H1 (cell line): ENCODE measurements around the gene PAQR5. TPM values are rescaled to one million over a fixed set of nuclear protein-coding genes. Genes with fewer than 3 reads are reported as not detected.

Experiments used
- CTCF ChIA-PET: fragments of 300-600 bp; sonication (Branson Sonifier 250); formaldehyde crosslinking; loops from one replicate; lab custom pipeline; 2021; ENCODE audit not compliant: partially characterized antibody; lab: Charles Lee
- POLR2A ChIA-PET: fragments of 300-600 bp; sonication (Branson Sonifier 250); formaldehyde crosslinking; loops from one replicate; lab custom pipeline; 2021; ENCODE audit warnings: inconsistent platforms; ENCODE audit not compliant: partially characterized antibody; lab: Charles Lee
- DNase-seq, 2 experiments: peaks; one replicate each; pipeline versions ENCODE4 v3.0.0 to v3.0.0-alpha.2; 2010 to 2022; ENCODE audit warnings: low spot score in 2 of 2, low read depth in 1 of 2, mixed read lengths in 1 of 2
- FAIRE-seq: peaks from 2 replicates; lab custom pipeline; 2011; peaks lifted over from hg19 to GRCh38; lab: Jason Lieb, UNC
- H2AFZ ChIP-seq: 2 replicates; pipeline ENCODE4 v1.8.1; 2012; ENCODE audit warnings: low read length, inconsistent platforms
- H2AK5ac ChIP-seq: 2 replicates; pipeline ENCODE4 v1.6.1; 2013; ENCODE audit warnings: low read depth, low read length
- H2BK120ac ChIP-seq: replicated peaks from 2 replicates; pipeline ENCODE3; 2013; ENCODE audit warnings: low read depth, low read length, inconsistent platforms
- H2BK12ac ChIP-seq: 2 replicates; pipeline ENCODE4 v1.6.1; 2013; ENCODE audit warnings: low read depth, low read length
- H2BK15ac ChIP-seq: 2 replicates; pipeline ENCODE4 v1.6.1; 2013; ENCODE audit warnings: low read length
- H2BK20ac ChIP-seq: 2 replicates; pipeline ENCODE4 v1.6.1; 2013; ENCODE audit warnings: low read length
- H2BK5ac ChIP-seq: 2 replicates; pipeline ENCODE4 v1.6.1; 2013; ENCODE audit warnings: low read depth, low read length
- H3K14ac ChIP-seq: 2 replicates; pipeline ENCODE4 v1.6.1; 2013; ENCODE audit warnings: inconsistent platforms; ENCODE audit not compliant: insufficient read length
- H3K18ac ChIP-seq: 2 replicates; pipeline ENCODE4 v1.6.1; 2013; ENCODE audit warnings: low read length; ENCODE audit errors: extremely low read depth
- H3K23ac ChIP-seq: 2 replicates; pipeline ENCODE4 v1.6.1; 2013; ENCODE audit warnings: inconsistent platforms; ENCODE audit not compliant: insufficient read length
- H3K23me2 ChIP-seq: 2 replicates; pipeline ENCODE4 v1.6.1; 2013; ENCODE audit warnings: low read depth, low read length
- H3K27ac ChIP-seq: 2 replicates; pipeline ENCODE4 v1.6.1; 2011; ENCODE audit warnings: low read depth, low read length, inconsistent platforms
- H3K27me3 ChIP-seq, 4 experiments: replicated peaks in 1 of 4; 1 replicate in 1 of 4; 2 replicates in 3 of 4; pipeline versions ENCODE4 v1.6.1 to v1.8.1; 2011 to 2013; ENCODE audit warnings: low read length in 3 of 4, mild to moderate bottlenecking in 3 of 4, inconsistent platforms in 2 of 4, mixed read lengths in 2 of 4, moderate library complexity in 1 of 4; ENCODE audit not compliant: control insufficient read depth in 3 of 4, insufficient read depth in 3 of 4; ENCODE audit errors: extremely low read depth in 1 of 4
- H3K36me3 ChIP-seq, 4 experiments: 2 replicates each; pipeline versions ENCODE4 v1.6.1 to v1.8.1; 2011 to 2013; ENCODE audit warnings: mild to moderate bottlenecking in 4 of 4, low read length in 3 of 4, moderate library complexity in 2 of 4, control low read depth in 1 of 4, inconsistent platforms in 1 of 4; ENCODE audit not compliant: insufficient read depth in 4 of 4, control insufficient read depth in 2 of 4
- H3K4ac ChIP-seq: replicated peaks from 2 replicates; pipeline ENCODE3; 2013; ENCODE audit warnings: low read length, low read depth, mixed read lengths, inconsistent platforms; ENCODE audit not compliant: insufficient read length
- H3K4me1 ChIP-seq, 4 experiments: replicated peaks in 1 of 4; 1 replicate in 1 of 4; 2 replicates in 3 of 4; pipeline versions ENCODE4 v1.6.1 to v1.8.1; 2011 to 2013; ENCODE audit warnings: low read length in 3 of 4, inconsistent platforms in 2 of 4, mixed read lengths in 1 of 4; ENCODE audit not compliant: insufficient read depth in 4 of 4, control insufficient read depth in 3 of 4
- H3K4me2 ChIP-seq, 2 experiments: 2 replicates each; pipeline versions ENCODE4 v1.6.1 to v1.8.1; 2011 to 2013; ENCODE audit warnings: low read depth in 2 of 2, low read length in 2 of 2, control low read depth in 1 of 2, inconsistent platforms in 1 of 2, mild to moderate bottlenecking in 1 of 2; ENCODE audit not compliant: insufficient read depth in 1 of 2
- H3K4me3 ChIP-seq, 4 experiments: fragments of 200-600, 300-600 bp in 1 of 4; sonication (generic), shearing (Covaris generic), sonication (Bioruptor Twin) in 1 of 4; 2 replicates each; pipeline versions ENCODE4 v1.5.1 to v1.8.1; 2011 to 2016; ENCODE audit warnings: low read length in 4 of 4, low read depth in 3 of 4, control low read depth in 2 of 4, inconsistent platforms in 2 of 4, mild to moderate bottlenecking in 2 of 4, mixed read lengths in 1 of 4, moderate library complexity in 1 of 4; ENCODE audit not compliant: insufficient read depth in 2 of 4; ENCODE audit errors: extremely low read depth in 1 of 4
- H3K56ac ChIP-seq: replicated peaks from 2 replicates; pipeline ENCODE3; 2013; ENCODE audit warnings: low read depth, mild to moderate bottlenecking, mixed read lengths, low read length, inconsistent platforms; ENCODE audit not compliant: insufficient read length
- H3K79me1 ChIP-seq: 2 replicates; pipeline ENCODE4 v1.6.1; 2013; ENCODE audit warnings: low read depth, low read length, control low read depth
- H3K79me2 ChIP-seq, 2 experiments: 2 replicates each; pipeline versions ENCODE4 v1.6.1 to v1.8.1; 2012 to 2013; ENCODE audit warnings: low read length in 2 of 2, mild to moderate bottlenecking in 2 of 2, inconsistent platforms in 1 of 2; ENCODE audit not compliant: insufficient read depth in 2 of 2, control insufficient read depth in 1 of 2
- H3K9ac ChIP-seq, 4 experiments: replicated peaks in 1 of 4; 1 replicate in 1 of 4; 2 replicates in 3 of 4; pipeline versions ENCODE4 v1.6.1 to v1.8.1; 2011 to 2013; ENCODE audit warnings: low read depth in 3 of 4, low read length in 3 of 4, control low read depth in 2 of 4, mild to moderate bottlenecking in 2 of 4, moderate library complexity in 2 of 4, inconsistent platforms in 1 of 4; ENCODE audit errors: extremely low read depth in 1 of 4
- H3K9me3 ChIP-seq, 2 experiments: 2 replicates each; pipeline versions ENCODE4 v1.6.1 to v1.8.1; 2012 to 2013; ENCODE audit warnings: mild to moderate bottlenecking in 2 of 2, moderate library complexity in 2 of 2, control low read depth in 1 of 2, inconsistent platforms in 1 of 2, low read depth in 1 of 2, low read length in 1 of 2, mixed read lengths in 1 of 2; ENCODE audit not compliant: insufficient read depth in 2 of 2
- H4K20me1 ChIP-seq, 2 experiments: replicated peaks in 1 of 2; 2 replicates each; pipeline versions ENCODE3 to v1.8.1; 2011 to 2013; ENCODE audit warnings: inconsistent platforms in 2 of 2, low read length in 2 of 2, mild to moderate bottlenecking in 1 of 2; ENCODE audit not compliant: insufficient read depth in 2 of 2, control insufficient read depth in 1 of 2
- H4K5ac ChIP-seq: 2 replicates; pipeline ENCODE4 v1.6.1; 2013; ENCODE audit warnings: low read length, low read depth, mixed read lengths, inconsistent platforms; ENCODE audit not compliant: insufficient read length
- H4K8ac ChIP-seq: 2 replicates; pipeline ENCODE4 v1.8.0; 2013; ENCODE audit warnings: mild to moderate bottlenecking, moderate library complexity, low read length, inconsistent platforms; ENCODE audit not compliant: insufficient read depth; ENCODE audit errors: extremely low read depth
- H4K91ac ChIP-seq: replicated peaks from 2 replicates; pipeline ENCODE3; 2013; ENCODE audit warnings: low read length, mixed read lengths, inconsistent platforms; ENCODE audit not compliant: insufficient read length
- ATF3 ChIP-seq: IDR thresholded peaks from 2 replicates; pipeline ENCODE4 v1.6.1; 2011; ENCODE audit warnings: low read depth, mild to moderate bottlenecking, low read length; ENCODE audit not compliant: insufficient read depth
- FOSL1 ChIP-seq: IDR thresholded peaks from 2 replicates; pipeline ENCODE4 v1.6.1; 2011; ENCODE audit warnings: mild to moderate bottlenecking, low read depth, low read length, moderate library complexity; ENCODE audit not compliant: insufficient read depth
- TAF1 ChIP-seq: IDR thresholded peaks from 2 replicates; pipeline ENCODE4 v1.6.1; 2011; ENCODE audit warnings: mild to moderate bottlenecking, low read depth, low read length
- YY1 ChIP-seq: IDR thresholded peaks from 2 replicates; pipeline ENCODE4 v1.6.1; 2011; ENCODE audit warnings: low read depth, mild to moderate bottlenecking, low read length
- WGBS, 2 experiments: shearing (Covaris generic) in 1 of 2; methylation state at CpG; one replicate each; pipeline versions ENCODE4 v1.1.6 to v1.1.7; 2013 to 2015; ENCODE audit warnings: low lambda C conversion rate in 2 of 2, mixed read lengths in 2 of 2, inconsistent platforms in 1 of 2, low coverage in 1 of 2, missing lambda C conversion rate in 1 of 2; ENCODE audit not compliant: insufficient replicate concordance in 2 of 2, insufficient coverage in 1 of 2, insufficient read length in 1 of 2; ENCODE audit errors: extremely low coverage in 1 of 2, missing lambda C conversion rate in 1 of 2; 5-methylcytosine and 5-hydroxymethylcytosine counted together
- polyA plus RNA-seq, 7 experiments: library from polyadenylated mRNA; depleted of rRNA in 3 of 7; stranded (reverse) in 5 of 7; unstranded in 2 of 7; fragments of >200 nt in 5 of 7; fragments of 200-250 nt in 2 of 7; gene quantifications; 1 replicate in 5 of 7; 2 replicates in 1 of 7; 4 replicates in 1 of 7; pipeline versions ENCODE4 v1.2.1 to v1.2.3, GENCODE V29; 2011 to 2013; ENCODE audit warnings: missing spikeins in 2 of 7, mixed read lengths in 2 of 7
- total RNA-seq: library from RNA; stranded (reverse); fragmentation: NEBNext Ultra II Directional; extraction: Animal tissue kit (Norgen Biotek cat#: 25700); gene quantifications from 2 replicates; pipeline ENCODE4 v1.2.1, GENCODE V29; 2021

The PAQR5 gene
- total and polyA plus RNA-seq, 2 of the 8 experiments (the other 6 are each of a cell fraction or from before 2014, with no cell fraction given): 8.7 to 18.1 TPM

DNA sequence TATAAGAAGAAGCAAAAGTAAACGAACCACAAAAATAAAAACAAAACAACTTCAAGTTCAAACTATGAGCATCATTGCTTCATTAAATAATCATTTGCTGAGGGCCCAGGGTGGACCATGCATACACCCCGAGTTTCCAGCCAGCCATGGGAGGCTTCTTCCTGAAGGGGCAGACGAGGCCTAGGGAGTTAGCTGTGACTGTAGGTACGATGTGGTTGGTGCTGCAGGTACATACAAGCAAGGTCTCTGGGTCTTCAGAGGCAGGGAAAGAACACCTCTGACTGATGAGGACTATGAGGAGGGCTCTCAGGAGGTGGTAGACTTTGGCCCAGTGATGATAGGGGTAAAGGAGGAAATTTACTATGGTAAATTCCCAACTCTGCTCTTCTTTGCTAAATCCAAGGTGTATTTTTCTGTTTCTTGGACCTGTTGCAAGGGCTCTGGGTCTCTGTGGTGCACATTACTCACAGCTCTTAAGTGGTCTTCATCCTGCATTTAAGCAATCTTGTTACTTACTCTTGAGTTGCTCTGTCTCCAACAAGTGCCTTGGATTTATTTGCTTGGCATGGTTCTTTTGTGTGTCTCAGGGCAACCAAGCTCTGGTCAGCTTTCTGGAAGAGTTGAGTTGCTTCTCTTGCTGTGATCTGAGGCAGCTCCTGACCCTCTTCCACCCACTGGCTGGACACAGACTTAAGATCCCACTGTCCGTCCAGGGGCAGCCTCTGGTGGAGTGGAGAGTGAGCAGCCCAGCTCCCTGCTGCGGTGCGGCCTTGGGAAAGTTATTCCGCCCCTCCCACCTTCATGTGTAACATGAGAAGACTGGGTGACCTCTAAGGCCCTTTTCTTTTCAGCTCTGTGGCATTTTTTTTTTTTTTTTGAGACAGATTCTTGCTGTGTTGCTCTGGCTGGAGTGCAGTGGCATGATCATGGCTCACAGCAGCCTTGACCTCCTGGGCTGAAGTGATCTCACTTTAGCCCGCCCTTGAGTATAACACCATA lies 59.4 kb downstream of the PAQR5 start:
- Histone ChIP-seq H2AFZ (peak overlapping the region; percentile 69; the same call in 1 of the 2 replicates), H4K5ac (no peak overlapping the region), H3K4me1 (peaks cover 0 to 5% (median 4%) of the 10 kb centered on the region in 4 experiments; a peak in 4 of 7 replicates), H3K9me3 (no peaks in the 10 kb centered on the region), H2BK15ac (no peak overlapping the region), H3K79me2 (no peaks in the 10 kb centered on the region), H4K8ac (0 out of 2 replicates have a peak overlapping the region, but pooled peaks have one; percentile 23), H4K20me1 (no peaks in the 10 kb centered on the region), H3K18ac (no peak overlapping the region), H2AK5ac (no peak overlapping the region), H2BK20ac (no peak overlapping the region), H3K14ac (no peak overlapping the region), H3K23me2 (no peaks in the 10 kb centered on the region), H4K91ac (no peak overlapping the region), H3K9ac (no peak overlapping the region), H3K23ac (no peak overlapping the region), H2BK12ac (no peak overlapping the region)
- CTCF ChIA-PET: interaction anchor here (0.6 to 1.0 kb wide), 2 partner anchors 11 to 1500 kb away, joined by 3 to 5 read pairs; no protein-coding TSS in a partner anchor
- TF ChIP-seq FOSL1 (no peak), TAF1 (0 out of 2 replicates have a peak, but pooled peaks have one; percentile 10), YY1 (no peak), ATF3 (no peak)
- TF ChIP-seq, all 59 proteins: peak for 1
- Histone ChIP-seq H3K36me3 (no peaks in the 10 kb centered on the region), H3K4me2 (no peak overlapping the region), H3K79me1 (no peaks in the 10 kb centered on the region), H3K4me3 (no peak overlapping the region), H3K4ac (no peak overlapping the region), H3K56ac (no peak overlapping the region), H3K27me3 (no peaks in the 10 kb centered on the region), H3K27ac (no peak overlapping the region), H2BK5ac (no peak overlapping the region), H2BK120ac (no peak overlapping the region)
- no peak for DNase-seq
- WGBS, 2 experiments: 75% methylated on average over 9 of the region's 9 CpGs; no CpG with 5 or more reads in 1 of the 2 experiments
- no peak for FAIRE-seq
- POLR2A ChIA-PET: no interaction called here
